GM12878 (cell line): Measurements from ENCODE around the gene OPN3. TPM values are rescaled to one million over a fixed set of nuclear protein-coding genes. Genes with fewer than 3 reads are reported as not detected.

Source experiments
- ATAC-seq: fragments of 200-7000 bp; cut with Tn5 transposase; 3 replicates; pipeline ENCODE4 v1.9.1; 2020; ENCODE audit warnings: mild to moderate bottlenecking, moderate library complexity
- BruUV-seq: library from RNA; stranded (reverse); fragments of 400-500 nt; replicated peaks from 2 replicates; lab custom pipeline; 2021; lab: Mats Ljungman, UMichigan
- CTCF ChIA-PET: fragments of 300-600 bp; sonication (Branson Sonifier 250); formaldehyde crosslinking; extraction: SDS; loops from one replicate; lab custom pipeline; 2021; ENCODE audit warnings: inconsistent platforms; lab: Yijun Ruan, JAX
- POLR2A ChIA-PET: fragments of 350-600 bp; formaldehyde crosslinking; extraction: SDS; loops from one replicate; lab custom pipeline; 2021; ENCODE audit warnings: inconsistent platforms; lab: Charles Lee
- RAD21 ChIA-PET: fragments of 300-600 bp; sonication (Branson Sonifier 250); formaldehyde crosslinking; loops from one replicate; lab custom pipeline; 2023; ENCODE audit warnings: antibody characterized with exemption; ENCODE audit not compliant: unreplicated experiment; lab: Charles Lee
- SMC1A ChIA-PET: fragments of 300-600 bp; sonication (Branson Sonifier 250); formaldehyde crosslinking; loops from one replicate; lab custom pipeline; 2023; ENCODE audit not compliant: unreplicated experiment, uncharacterized antibody; lab: Charles Lee
- DNase-seq: peaks from one replicate; pipeline ENCODE4 v3.0.0-alpha.2; 2011; ENCODE audit warnings: low read depth, low spot score
- FAIRE-seq: peaks from 3 replicates; lab custom pipeline; 2011; peaks lifted over from hg19 to GRCh38; lab: Jason Lieb, UNC
- H2AFZ ChIP-seq: 2 replicates; pipeline ENCODE4 v1.6.0; 2011; ENCODE audit warnings: low read depth, low read length, control low read depth; ENCODE audit not compliant: control insufficient read depth
- H3K27ac ChIP-seq: 2 replicates; pipeline ENCODE4 v1.5.1; 2011; ENCODE audit warnings: control low read depth; ENCODE audit not compliant: control insufficient read depth, insufficient read depth
- H3K27me3 ChIP-seq, 2 experiments: replicated peaks in 1 of 2; 2 replicates each; pipeline versions ENCODE4 v1.6.0 to v1.6.1; 2011; ENCODE audit warnings: low read length in 1 of 2; ENCODE audit not compliant: control insufficient read depth in 2 of 2, insufficient read depth in 2 of 2
- H3K36me3 ChIP-seq, 2 experiments: 2 replicates each; pipeline ENCODE4 v1.5.1; 2011; ENCODE audit warnings: low read length in 1 of 2; ENCODE audit not compliant: control insufficient read depth in 2 of 2, insufficient read depth in 2 of 2
- H3K4me1 ChIP-seq: 2 replicates; pipeline ENCODE4 v1.6.1; 2011; ENCODE audit warnings: mild to moderate bottlenecking, low read length, moderate library complexity, mixed read lengths; ENCODE audit not compliant: control insufficient read depth, insufficient read depth
- H3K4me2 ChIP-seq: 2 replicates; pipeline ENCODE4 v1.6.0; 2011; ENCODE audit warnings: control low read depth; ENCODE audit not compliant: control insufficient read depth, insufficient read depth
- H3K4me3 ChIP-seq: fragments of 200-600 bp; sonication (generic); 2 replicates; pipeline ENCODE4 v1.5.1; 2016
- H3K79me2 ChIP-seq: 2 replicates; pipeline ENCODE4 v1.6.0; 2011; ENCODE audit warnings: low read length; ENCODE audit not compliant: control insufficient read depth, insufficient read depth
- H3K9ac ChIP-seq: 2 replicates; pipeline ENCODE4 v1.8.0; 2011; ENCODE audit warnings: low read length, control low read depth, mixed read lengths; ENCODE audit not compliant: control insufficient read depth, insufficient read depth
- H3K9me3 ChIP-seq: replicated peaks from 3 replicates; pipeline ENCODE4 v1.5.1; 2011; ENCODE audit warnings: mild to moderate bottlenecking, low read length; ENCODE audit not compliant: control insufficient read depth, insufficient read depth
- H4K20me1 ChIP-seq: 2 replicates; pipeline ENCODE4 v1.6.0; 2011; ENCODE audit not compliant: control insufficient read depth, insufficient read depth
- E2F8 ChIP-seq: fragments of 450-650 bp; IDR thresholded peaks from 2 replicates; pipeline ENCODE4 v1.6.1; 2018; ENCODE audit warnings: mild to moderate bottlenecking, low read depth, moderate library complexity; ENCODE audit not compliant: partially characterized antibody
- JUNB ChIP-seq: IDR thresholded peaks from 2 replicates; pipeline ENCODE4 v1.6.1; 2016; ENCODE audit warnings: antibody characterized with exemption, mild to moderate bottlenecking
- MEF2A ChIP-seq: IDR thresholded peaks from 2 replicates; pipeline ENCODE4 v1.6.1; 2011; ENCODE audit warnings: low read depth, mild to moderate bottlenecking, low read length, moderate library complexity; ENCODE audit not compliant: insufficient read depth
- NFIC ChIP-seq: IDR thresholded peaks from 2 replicates; pipeline ENCODE4 v1.6.1; 2012; ENCODE audit warnings: low read depth, mild to moderate bottlenecking, inconsistent platforms, low read length, moderate library complexity
- NFXL1 ChIP-seq: fragments of 450-650 bp; IDR thresholded peaks from 2 replicates; pipeline ENCODE4 v1.6.1; 2017; ENCODE audit warnings: antibody characterized with exemption, mild to moderate bottlenecking, borderline replicate concordance
- PRDM15 ChIP-seq: fragments of 450-650 bp; formaldehyde crosslinking; IDR thresholded peaks from 2 replicates; pipeline ENCODE4 v1.4.0; 2020; ENCODE audit warnings: mild to moderate bottlenecking, moderate library complexity
- RUNX3 ChIP-seq: IDR thresholded peaks from 2 replicates; pipeline ENCODE4 v1.6.1; 2012; ENCODE audit warnings: low read length, inconsistent platforms
- USF1 ChIP-seq: IDR thresholded peaks from 2 replicates; pipeline ENCODE4 v1.6.1; 2011; ENCODE audit warnings: borderline replicate concordance, low read depth, mild to moderate bottlenecking, moderate library complexity, mixed read lengths, low read length; ENCODE audit not compliant: insufficient read depth; ENCODE audit errors: extremely low read length
- ZBTB4 ChIP-seq: fragments of 450-650 bp; formaldehyde crosslinking; IDR thresholded peaks from 2 replicates; pipeline ENCODE4 v1.4.0; 2022; ENCODE audit warnings: mild to moderate bottlenecking, moderate library complexity
- WGBS: methylation state at CpG from one replicate; pipeline ENCODE4 v1.1.6; 2016; ENCODE audit warnings: low lambda C conversion rate; ENCODE audit not compliant: insufficient replicate concordance, insufficient coverage; ENCODE audit errors: missing lambda C conversion rate; 5-methylcytosine and 5-hydroxymethylcytosine counted together
- in situ Hi-C: fragments of 300-500 bp; cut with MboI; formaldehyde crosslinking; loops from 9 replicates; pipeline ENCODE4 v1.14.3; 2018; ENCODE audit warnings: mixed read lengths
- intact Hi-C: fragments of 100-400 bp; cut with micrococcal nuclease; formaldehyde crosslinking; loops from one replicate; pipeline ENCODE4 v1.14.2; 2022; ENCODE audit not compliant: unreplicated experiment
- polyA plus RNA-seq, 11 experiments: library from polyadenylated mRNA; depleted of rRNA in 4 of 11; unstranded in 6 of 11; stranded (reverse) in 5 of 11; fragments of >200 nt; fragmentation: Nextera tagmentation in 4 of 11; fragmentation: Illumina TruSeq in 1 of 11; extraction: Ambion mirVana in 4 of 11; extraction: Trizol in 1 of 11; gene quantifications; 1 replicate in 1 of 11; 2 replicates in 10 of 11; pipeline versions ENCODE4 v1.2.1 to v1.2.3, GENCODE V29; 2011 to 2016; ENCODE audit warnings: inconsistent platforms in 2 of 11, missing spikeins in 2 of 11, low read depth in 1 of 11
- total RNA-seq, 4 experiments: library from RNA; depleted of rRNA in 3 of 4; stranded (reverse); fragments of >200 nt in 3 of 4; fragmentation: Illumina TruSeq in 1 of 4; extraction: Trizol in 1 of 4; gene quantifications; 2 replicates each; pipeline versions ENCODE4 v1.2.1 to v1.2.3, GENCODE V29; 2013 to 2021

Gene OPN3
- total and polyA plus RNA-seq, 10 of the 15 experiments (the other 5 are each of a cell fraction or from before 2014, with no cell fraction given), result 0.26 to 12.2 (median 7.4) TPM

- Histone ChIP-seq H3K36me3 (no peaks in the 10 kb centered on the region; a peak in 1 of 4 replicates), H3K79me2 (no peaks in the 10 kb centered on the region), H3K4me3 (no peak overlapping the region), H3K9ac (no peak overlapping the region), H3K9me3 (no peaks in the 10 kb centered on the region), H4K20me1 (no peaks in the 10 kb centered on the region), H2AFZ (no peak overlapping the region), H3K4me1 (no peaks in the 10 kb centered on the region), H3K27me3 (no peaks in the 10 kb centered on the region), H3K4me2 (no peak overlapping the region), H3K27ac (no peak overlapping the region; the same call in 1 of the 2 replicates)
- in situ Hi-C loops, result no loop called here
- intact Hi-C loops, result no loop called here
- DNase-seq (peak; percentile 13), ATAC-seq (peak; percentile 66), FAIRE-seq (no peak)
- SMC1A ChIA-PET, result no interaction called here
- WGBS, result 26% methylated on average over 3 of the region's 3 CpGs
- RAD21 ChIA-PET, result interaction anchor here (1.9 kb wide), 1 partner anchor 19 kb away, joined by 7 read pairs; no protein-coding TSS in a partner anchor
- POLR2A ChIA-PET, result no interaction called here
- CTCF ChIA-PET, result interaction anchor here (1.4 to 3.3 kb wide), 2 partner anchors 8 to 19 kb away, joined by 3 to 17 read pairs; no protein-coding TSS in a partner anchor
- no TSS peak for BruUV-seq
- TF ChIP-seq PRDM15 (CRISPR knock-in tag), result no peak
- TF ChIP-seq JUNB, result peak; percentile 27; the same call in 1 of the 2 replicates
- peak; percentile 65 for TF ChIP-seq RUNX3
- TF ChIP-seq E2F8, result no peak
- peak; percentile 59; the same call in 1 of the 2 replicates for TF ChIP-seq NFIC
- no peak for TF ChIP-seq USF1
- TF ChIP-seq MEF2A, result 0 out of 2 replicates have a peak, but pooled peaks have one; percentile 9
- no peak for TF ChIP-seq ZBTB4 (CRISPR knock-in tag)
- no peak for TF ChIP-seq NFXL1
Measured at GRCh38 chr1:241592273-241592958, 47.8 kb downstream of the OPN3 start.
